MCF 10A (cell line): ENCODE measurements around the gene STIMATE. TPM values are rescaled to one million over a fixed set of nuclear protein-coding genes. Genes with fewer than 3 reads are reported as not detected.

Experiments
- BruUV-seq: library from RNA; stranded (reverse); fragments of 400-500 nt; replicated peaks from 2 replicates; lab custom pipeline; 2021; lab: Mats Ljungman, UMichigan
- CTCF ChIA-PET: fragments of 300-600 bp; sonication (Branson Sonifier 250); formaldehyde crosslinking; extraction: SDS; loops from one replicate; lab custom pipeline; 2021; ENCODE audit warnings: antibody characterized with exemption, inconsistent platforms; lab: Yijun Ruan, JAX
- POLR2A ChIA-PET: fragments of 300-600, 350-650 bp; sonication (Branson Sonifier 250); formaldehyde crosslinking; extraction: SDS; loops from one replicate; lab custom pipeline; 2020; ENCODE audit warnings: antibody characterized with exemption, inconsistent platforms; lab: Yijun Ruan, JAX
- DNase-seq: peaks from one replicate; pipeline ENCODE4 v3.0.0-alpha.2; 2018; ENCODE audit not compliant: unreplicated experiment
- H3K27ac Mint-ChIP-seq: one replicate; pipeline ENCODE4 v1.8.0; 2022; ENCODE audit warnings: mild to moderate bottlenecking, low read depth, mixed read lengths; ENCODE audit not compliant: unreplicated experiment
- H3K27me3 Mint-ChIP-seq: one replicate; pipeline ENCODE4 v1.8.0; 2022; ENCODE audit warnings: mixed read lengths; ENCODE audit not compliant: insufficient read depth, unreplicated experiment
- H3K36me3 Mint-ChIP-seq: one replicate; pipeline ENCODE4 v1.8.0; 2022; ENCODE audit warnings: mild to moderate bottlenecking, moderate library complexity, mixed read lengths; ENCODE audit not compliant: insufficient read depth, unreplicated experiment
- H3K4me1 Mint-ChIP-seq: one replicate; pipeline ENCODE4 v1.8.0; 2022; ENCODE audit warnings: mixed read lengths; ENCODE audit not compliant: insufficient read depth, unreplicated experiment
- H3K4me3 Mint-ChIP-seq: one replicate; pipeline ENCODE4 v1.8.0; 2022; ENCODE audit warnings: mild to moderate bottlenecking, moderate library complexity, mixed read lengths; ENCODE audit not compliant: unreplicated experiment
- H3K9me3 Mint-ChIP-seq: one replicate; pipeline ENCODE4 v1.8.0; 2022; ENCODE audit warnings: mixed read lengths; ENCODE audit not compliant: unreplicated experiment
- CTCF ChIP-seq: fragments of 200-600 bp; IDR thresholded peaks from one replicate; pipeline ENCODE4 v1.8.0; 2022; ENCODE audit warnings: antibody characterized with exemption, mild to moderate bottlenecking; ENCODE audit not compliant: unreplicated experiment
- intact Hi-C: fragments of 100-400 bp; cut with micrococcal nuclease; formaldehyde crosslinking; loops from 2 replicates; pipeline ENCODE4 v1.14.1; 2022
- total RNA-seq: library from RNA; stranded (reverse); gene quantifications from 2 replicates; pipeline ENCODE4 v1.2.3, GENCODE V29; 2022

Gene STIMATE
- total RNA-seq, 1 experiment from 2014 or later: 12.0 TPM

- DNase-seq: peak; percentile 93
- CTCF ChIA-PET: interaction anchor here (0.6 to 1.2 kb wide), 2 partner anchors 11 to 78 kb away, joined by 3 to 5 read pairs; no protein-coding TSS in a partner anchor
- Mint-ChIP-seq H3K27ac (no peak overlapping the region), H3K27me3 (no peaks in the 10 kb centered on the region), H3K4me1 (peaks cover 6% of the 10 kb centered on the region), H3K36me3 (no peaks in the 10 kb centered on the region), H3K4me3 (no peak overlapping the region), H3K9me3 (no peaks in the 10 kb centered on the region)
- TF ChIP-seq CTCF: no peak
- BruUV-seq: no TSS peak
- intact Hi-C loops: loop anchor here (1.0 kb wide), 1 partner anchor 66 kb away; no protein-coding TSS in a partner anchor
- POLR2A ChIA-PET: interaction anchor here (0.7 to 1.0 kb wide), 3 partner anchors 9 to 861 kb away, joined by 3 to 4 read pairs (median 4); no protein-coding TSS in a partner anchor
These were observed 65.6 kb downstream of the STIMATE start for GRCh38 chr3:52831500-52832301.

- intact Hi-C loops: no loop called here
- DNase-seq: peak; percentile 69
- H3K27ac Mint-ChIP-seq: no peak within 1 kb of the TSS
These were observed 66.7 kb downstream of the STIMATE start, which contains the start of gene ITIH4 for GRCh38 chr3:52830535-52831258. Gene ITIH4 (minus strand): TSS chr3:52830672. CDS start chr3:52830642, 30 bp downstream.

GRCh38 chr3:52829906-52830463 lies 67.4 kb downstream of the STIMATE start:
- intact Hi-C loops: no loop called here
- Mint-ChIP-seq H3K27ac (no peak overlapping the region), H3K36me3 (no peaks in the 10 kb centered on the region), H3K27me3 (no peaks in the 10 kb centered on the region), H3K9me3 (no peaks in the 10 kb centered on the region), H3K4me3 (no peak overlapping the region), H3K4me1 (peaks cover 6% of the 10 kb centered on the region)
- no peak for DNase-seq
- POLR2A ChIA-PET: no interaction called here
- BruUV-seq: no TSS peak
- no peak for TF ChIP-seq CTCF
- CTCF ChIA-PET: interaction anchor here (0.7 to 1.1 kb wide), 2 partner anchors 21 to 57 kb away, joined by 3 to 4 read pairs; no protein-coding TSS in a partner anchor

More at GRCh38 chr3:52830535-52831258, 66.7 kb downstream of the STIMATE start, which contains the start of gene ITIH4:
- no peak for TF ChIP-seq CTCF
- CTCF ChIA-PET: interaction anchor here (0.6 to 1.2 kb wide), 2 partner anchors 10 to 77 kb away, joined by 3 to 5 read pairs; no protein-coding TSS in a partner anchor
- H3K4me3 Mint-ChIP-seq: no peak within 1 kb of the TSS
- H3K4me1 Mint-ChIP-seq: peaks cover 6% of the 10 kb centered on the region
- no TSS peak for BruUV-seq
- H3K9me3 Mint-ChIP-seq: no peaks in the 10 kb centered on the region
- POLR2A ChIA-PET: interaction anchor here (0.7 to 1.0 kb wide), 2 partner anchors 10 to 860 kb away, joined by 4 read pairs; no protein-coding TSS in a partner anchor
- no peaks in the 10 kb centered on the region for H3K27me3 Mint-ChIP-seq
- no peaks in the 10 kb centered on the region for H3K36me3 Mint-ChIP-seq
